ENCODE results near the gene DOCK8.

DOCK8 gene

DNA sequence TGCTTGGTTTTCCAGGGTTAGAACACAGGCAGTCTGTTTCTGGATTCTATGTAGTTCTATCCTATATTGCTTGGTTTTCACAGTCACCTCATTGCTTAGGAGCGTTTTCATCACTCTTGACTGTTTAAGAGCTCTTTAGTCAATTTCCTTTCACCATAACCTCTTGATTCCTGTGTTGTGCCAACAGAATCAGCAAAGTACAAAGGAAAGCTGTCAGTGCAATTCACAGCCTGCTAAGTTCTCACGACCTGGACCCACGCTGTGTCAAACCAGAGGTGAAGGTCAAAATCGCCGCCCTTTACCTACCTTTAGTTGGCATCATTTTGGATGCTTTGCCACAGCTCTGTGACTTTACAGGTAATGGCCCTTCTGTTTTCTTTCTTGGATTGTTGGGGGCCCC lies 199.9 kb downstream of the DOCK8 start:
- no peak for DNase-seq (ENCODE audit: low read depth)

- peak; percentile 18 for DNase-seq (ENCODE audit: low read depth)
Measured at GRCh38 chr9:419571-420171, 205.0 kb downstream of the DOCK8 start.

DNA sequence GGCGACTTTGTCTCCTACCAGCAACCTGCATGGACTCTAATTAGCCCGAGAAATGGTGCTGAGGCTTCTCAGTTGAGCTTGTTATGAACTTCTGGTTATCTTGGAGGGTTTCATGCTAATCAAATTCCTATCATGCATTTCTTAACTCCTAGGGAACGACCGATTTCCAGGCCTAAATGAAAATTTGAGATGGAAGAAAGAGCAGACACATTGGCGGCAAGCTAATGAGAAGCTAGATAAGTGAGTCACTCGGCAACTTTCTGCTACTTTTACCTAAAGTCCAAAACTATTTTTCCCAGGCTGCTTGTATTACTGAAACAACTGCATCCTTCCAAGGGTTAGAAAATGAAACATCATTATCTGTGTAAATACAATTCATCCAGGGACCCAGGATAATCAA lies 207.2 kb downstream of the DOCK8 start:
- DNase-seq (ENCODE audit: low read depth): no peak

DNA sequence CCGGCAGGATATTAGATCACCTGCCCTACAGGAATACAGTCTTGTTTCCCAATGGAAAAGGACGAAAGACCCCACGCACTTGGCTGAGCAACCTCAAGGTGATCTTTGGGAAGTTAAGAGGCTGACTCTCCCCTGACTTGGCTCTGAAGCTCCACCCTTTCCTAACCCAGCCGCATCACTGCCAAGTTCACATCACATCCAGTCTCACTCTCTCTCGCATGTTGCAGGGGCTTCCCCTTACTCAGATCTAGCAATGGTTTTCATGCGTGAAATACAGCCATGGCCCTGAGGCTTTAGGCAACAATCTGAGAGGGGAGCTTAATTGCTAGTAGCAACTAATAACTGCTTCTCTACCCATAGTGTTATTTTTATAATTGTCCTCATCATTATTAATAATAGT lies 211.6 kb downstream of the DOCK8 start:
- no peak for DNase-seq (ENCODE audit: low read depth)

DNA sequence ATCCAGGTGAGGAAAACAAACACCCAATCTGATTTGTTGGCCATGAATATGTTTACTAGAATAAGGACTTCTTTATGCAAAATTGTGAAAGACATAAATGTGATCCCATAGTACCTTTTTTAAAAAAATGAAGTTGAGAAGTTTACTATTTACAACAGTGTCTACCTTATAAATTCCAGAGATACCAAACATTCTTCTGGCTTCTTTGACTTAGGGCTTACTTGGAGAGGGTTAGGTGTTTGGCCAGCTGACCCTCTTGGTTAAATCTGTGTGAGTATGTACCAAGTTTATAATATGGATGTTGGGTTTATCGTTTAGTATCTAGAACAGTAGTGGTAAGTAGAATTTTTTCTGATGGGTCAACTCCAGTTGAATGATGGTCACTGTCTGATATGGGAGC lies 212.3 kb downstream of the DOCK8 start:
- DNase-seq (ENCODE audit: low read depth): no peak

- no peak for DNase-seq (ENCODE audit: low read depth)
Measured at GRCh38 chr9:431701-432100, 217.0 kb downstream of the DOCK8 start.

- DNase-seq (ENCODE audit: low read depth): no peak
Measured at GRCh38 chr9:436482-436881, 221.8 kb downstream of the DOCK8 start.

DNA sequence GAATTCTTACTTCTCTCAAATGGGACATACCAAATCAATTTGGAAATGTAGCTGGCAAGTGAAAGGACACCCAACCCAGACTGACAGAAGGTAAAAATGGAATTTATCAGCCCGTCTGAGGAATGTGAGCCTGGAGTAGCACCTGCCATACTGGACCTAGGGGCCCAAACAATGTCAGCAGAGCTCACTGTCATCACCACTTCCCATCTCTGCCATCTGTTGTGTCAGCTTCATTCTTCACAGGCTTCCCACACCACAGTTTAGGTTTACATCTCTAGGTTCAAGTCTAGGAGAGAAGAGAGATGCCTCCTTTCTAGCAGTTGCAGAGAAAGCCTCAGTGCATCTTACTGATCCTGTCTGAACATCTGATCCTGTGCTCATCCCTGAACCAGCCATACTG lies 222.4 kb downstream of the DOCK8 start:
- DNase-seq (ENCODE audit: low read depth): no peak

- peak; percentile 31 for DNase-seq (ENCODE audit: low read depth)
Measured at GRCh38 chr9:437574-438001, 222.9 kb downstream of the DOCK8 start.

GRCh38 chr9:438066-438465 lies 223.4 kb downstream of the DOCK8 start:
- no peak for DNase-seq (ENCODE audit: low read depth)

DNA sequence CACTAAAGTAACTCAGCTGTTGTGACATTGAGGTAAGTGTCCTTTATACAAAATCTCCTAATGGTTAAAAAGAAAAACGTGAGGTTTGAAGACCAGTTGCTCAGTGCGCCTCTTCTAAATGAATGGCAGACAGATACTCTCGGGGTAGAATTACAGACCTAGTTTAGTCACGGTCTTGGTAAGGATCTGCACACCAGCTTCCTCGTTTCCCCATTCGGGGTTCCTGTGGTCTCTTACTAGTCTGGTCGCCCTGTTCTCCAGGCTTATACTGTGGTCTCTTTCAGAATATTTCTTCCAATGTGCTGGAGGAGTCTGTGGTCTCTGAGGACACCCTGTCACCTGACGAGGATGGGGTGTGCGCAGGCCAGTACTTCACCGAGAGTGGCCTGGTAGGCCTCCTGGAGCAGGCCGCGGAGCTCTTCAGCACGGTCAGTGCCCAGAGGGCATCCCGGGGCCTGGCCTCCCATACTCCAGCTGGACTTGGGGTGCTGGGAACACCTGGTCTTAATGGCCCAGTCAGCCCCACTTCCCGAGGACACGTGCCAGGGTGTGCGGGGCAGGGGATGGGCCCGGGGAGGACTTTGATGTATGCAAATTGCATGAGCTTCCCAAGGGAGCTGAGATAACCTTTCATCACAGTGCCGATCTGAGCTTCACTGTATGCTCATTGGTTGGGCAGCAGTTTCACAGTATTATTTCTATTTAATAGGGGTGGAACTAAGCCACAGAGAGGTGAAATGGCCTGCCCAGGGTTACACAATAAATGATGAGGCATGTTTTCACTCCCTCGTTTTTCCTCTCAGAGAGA lies 224.5 kb downstream of the DOCK8 start:
- no peak for DNase-seq (ENCODE audit: low read depth)

DNA sequence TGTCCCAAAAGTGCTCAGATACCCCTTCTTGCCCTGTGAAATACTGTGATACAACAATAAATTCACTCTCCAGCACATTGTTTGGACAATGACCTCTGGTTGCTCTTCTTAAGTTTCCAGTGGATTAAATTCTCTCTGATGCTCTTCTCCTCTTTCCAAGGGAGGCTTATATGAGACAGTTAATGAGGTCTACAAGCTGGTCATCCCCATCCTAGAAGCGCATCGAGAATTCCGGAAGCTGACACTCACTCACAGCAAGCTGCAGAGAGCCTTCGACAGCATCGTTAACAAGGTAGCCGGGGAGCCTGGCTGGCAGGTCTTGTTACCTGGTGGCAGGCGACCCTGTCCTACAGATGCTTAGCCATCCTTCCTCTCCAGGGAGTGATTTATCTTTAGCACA lies 226.5 kb downstream of the DOCK8 start:
- no peak for DNase-seq (ENCODE audit: low read depth)

DNA sequence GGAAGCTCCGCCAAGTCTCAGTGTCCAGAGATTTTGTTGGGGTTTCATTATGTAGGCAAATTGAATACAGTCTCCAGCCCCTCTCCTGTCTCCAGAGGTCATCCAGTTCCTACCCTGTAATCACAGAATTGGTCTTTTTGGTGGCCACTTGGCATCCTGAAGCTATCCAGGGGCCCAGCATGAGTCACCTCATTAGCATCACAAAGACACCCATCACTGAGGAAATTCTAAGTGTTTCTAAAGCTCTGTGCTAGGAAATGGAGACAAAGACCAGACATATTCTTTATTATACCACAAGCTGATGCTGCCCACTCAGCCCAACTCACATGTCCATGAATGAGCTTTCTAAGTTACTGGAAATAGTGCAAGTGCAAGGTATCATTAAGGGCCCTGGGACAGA lies 229.9 kb downstream of the DOCK8 start:
- no peak for DNase-seq (ENCODE audit: low read depth)

DNA sequence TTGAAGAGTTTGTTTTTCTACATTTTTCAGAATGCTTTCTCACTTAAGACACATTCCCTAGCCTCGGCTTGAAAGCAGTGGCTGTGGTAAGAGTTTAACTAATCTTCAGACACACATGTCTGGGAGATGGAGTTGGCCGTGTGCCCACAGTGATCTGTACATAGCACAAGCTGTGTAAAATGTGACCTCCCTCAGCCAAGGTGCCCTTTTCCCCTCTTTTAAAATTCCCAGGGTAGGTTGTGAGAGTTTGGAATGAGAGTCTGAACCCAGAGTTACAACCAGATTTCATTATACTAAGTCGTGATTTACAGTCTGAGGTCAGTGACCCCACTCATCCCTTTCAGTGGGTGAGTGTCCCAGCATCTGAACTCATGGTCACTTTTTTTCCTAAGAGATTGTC lies 230.4 kb downstream of the DOCK8 start:
- DNase-seq (ENCODE audit: low read depth): peak; percentile 19

DNA sequence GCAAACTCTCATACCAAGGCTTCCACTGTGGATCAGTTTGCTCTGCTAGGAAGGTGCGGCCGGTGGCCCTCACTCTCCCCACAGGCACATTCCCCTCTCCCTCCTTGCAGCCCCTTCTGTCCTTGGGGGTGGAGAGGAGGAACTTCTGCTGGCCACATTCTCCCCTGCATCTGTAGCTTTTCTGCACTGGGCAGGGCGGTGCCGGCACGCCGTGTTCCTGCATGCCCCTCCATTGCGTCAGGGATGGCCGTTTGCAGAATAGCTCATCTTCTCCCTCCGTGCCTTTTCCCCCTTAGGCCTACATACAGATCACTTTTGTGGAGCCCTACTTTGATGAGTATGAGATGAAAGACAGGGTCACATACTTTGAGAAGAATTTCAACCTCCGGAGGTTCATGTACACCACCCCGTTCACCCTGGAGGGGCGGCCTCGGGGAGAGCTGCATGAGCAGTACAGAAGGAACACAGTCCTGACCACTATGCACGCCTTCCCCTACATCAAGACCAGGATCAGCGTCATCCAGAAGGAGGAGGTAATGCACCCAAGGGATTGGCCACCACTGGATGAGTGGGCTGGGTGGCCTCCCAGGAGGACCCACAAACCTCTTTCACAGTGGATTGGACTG lies 231.5 kb downstream of the DOCK8 start:
- DNase-seq (ENCODE audit: low read depth): no peak

- peak; percentile 38 for DNase-seq (ENCODE audit: low read depth)
Measured at GRCh38 chr9:447230-448025, 232.8 kb downstream of the DOCK8 start.

DNA sequence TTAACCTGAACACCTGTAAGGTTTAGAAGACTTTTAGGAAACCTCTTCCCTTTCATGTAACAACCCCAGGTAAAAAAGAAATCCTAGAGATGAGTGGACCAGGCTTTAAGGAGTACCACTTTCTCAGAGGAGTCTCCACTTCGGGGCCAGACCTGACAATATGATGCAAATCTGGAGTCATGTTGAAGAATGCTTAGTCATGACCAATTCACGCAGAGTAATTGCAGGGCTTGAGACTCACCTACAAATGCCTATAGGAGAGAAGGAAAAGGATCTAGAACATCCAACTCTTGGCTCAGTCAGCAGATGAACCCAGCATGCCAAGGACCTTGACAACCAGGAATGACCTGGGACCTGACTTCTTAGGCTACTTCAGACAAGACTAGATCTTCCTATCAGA lies 235.4 kb downstream of the DOCK8 start:
- DNase-seq (ENCODE audit: low read depth): no peak

DNA sequence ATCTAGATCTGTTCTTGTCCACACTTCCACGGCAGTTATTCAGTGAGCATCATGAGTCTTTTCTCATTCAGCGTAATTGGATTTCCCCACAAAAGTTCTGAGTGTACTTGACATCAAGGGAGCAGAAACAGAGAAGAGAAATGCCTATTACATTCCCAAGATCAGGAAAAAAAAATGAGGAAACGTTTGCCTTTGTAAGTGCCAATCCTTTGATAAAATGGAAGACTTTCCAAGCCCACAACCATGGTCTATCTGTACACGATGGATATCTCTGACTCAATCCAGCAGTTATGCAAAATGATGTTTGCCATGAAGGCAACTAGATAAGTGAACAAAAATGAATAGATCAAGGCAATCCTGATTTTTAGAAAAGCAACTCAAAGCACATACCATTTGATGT lies 235.9 kb downstream of the DOCK8 start:
- no peak for DNase-seq (ENCODE audit: low read depth)

- DNase-seq (ENCODE audit: low read depth): no peak
Measured at GRCh38 chr9:453832-454231, 239.2 kb downstream of the DOCK8 start.

GRCh38 chr9:456365-456764 lies 241.7 kb downstream of the DOCK8 start:
- DNase-seq (ENCODE audit: low read depth): no peak

DNA sequence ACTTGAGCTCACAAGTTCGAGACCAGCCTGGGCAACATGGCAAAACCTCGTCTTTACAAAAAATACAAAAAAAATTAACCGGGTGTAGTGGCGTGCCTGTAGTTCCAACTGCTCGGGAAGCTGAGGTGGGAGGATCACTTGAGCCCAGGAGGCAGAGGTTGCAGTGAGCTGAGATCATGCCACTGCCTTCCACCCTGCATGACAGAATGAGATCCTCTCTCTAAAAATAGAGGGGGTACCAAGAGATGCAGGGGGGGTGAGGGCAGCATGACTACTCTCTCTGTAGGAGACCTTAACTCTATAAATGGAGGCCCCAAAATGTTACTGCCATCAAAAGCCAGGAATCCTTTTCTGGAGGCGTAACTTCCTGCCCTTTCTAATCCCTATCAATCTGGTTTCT lies 243.9 kb downstream of the DOCK8 start:
- DNase-seq (ENCODE audit: low read depth): no peak

Data from non-pigmented ciliary epithelial cell (primary cell).